Measurements from ENCODE around the gene PIAS1. TPM values are rescaled to one million over a fixed set of nuclear protein-coding genes. Genes with fewer than 3 reads are reported as not detected.

The PIAS1 gene
- total and polyA plus RNA-seq, 3 donors from 2014 or later: 57.2 to 87.6 (median 60.5) TPM

- H3K27ac ChIP-seq: no peak overlapping the region
Observed at GRCh38 chr15:68190048-68190447, 135.9 kb downstream of the PIAS1 start.

DNA sequence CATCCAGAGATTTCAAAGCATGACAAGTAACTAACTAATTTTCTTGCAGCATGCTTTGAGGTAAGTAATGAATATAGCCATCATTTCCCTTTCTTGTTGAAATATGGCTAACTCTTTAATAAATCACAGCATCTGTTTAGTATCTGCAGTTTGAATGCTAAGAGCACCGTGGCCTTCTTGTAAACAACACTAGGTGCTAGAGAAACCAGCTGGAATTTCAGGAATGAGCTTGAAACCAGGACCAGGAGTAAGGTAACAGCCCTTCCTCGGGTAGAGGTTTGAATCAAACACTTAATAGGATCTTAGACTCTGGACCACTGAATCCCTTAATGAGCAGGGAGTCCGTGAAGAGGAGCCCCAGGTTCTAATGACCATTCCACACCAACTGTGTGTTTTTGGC, 137.4 kb downstream of the PIAS1 start:
- TF ChIP-seq, protein P1, sequence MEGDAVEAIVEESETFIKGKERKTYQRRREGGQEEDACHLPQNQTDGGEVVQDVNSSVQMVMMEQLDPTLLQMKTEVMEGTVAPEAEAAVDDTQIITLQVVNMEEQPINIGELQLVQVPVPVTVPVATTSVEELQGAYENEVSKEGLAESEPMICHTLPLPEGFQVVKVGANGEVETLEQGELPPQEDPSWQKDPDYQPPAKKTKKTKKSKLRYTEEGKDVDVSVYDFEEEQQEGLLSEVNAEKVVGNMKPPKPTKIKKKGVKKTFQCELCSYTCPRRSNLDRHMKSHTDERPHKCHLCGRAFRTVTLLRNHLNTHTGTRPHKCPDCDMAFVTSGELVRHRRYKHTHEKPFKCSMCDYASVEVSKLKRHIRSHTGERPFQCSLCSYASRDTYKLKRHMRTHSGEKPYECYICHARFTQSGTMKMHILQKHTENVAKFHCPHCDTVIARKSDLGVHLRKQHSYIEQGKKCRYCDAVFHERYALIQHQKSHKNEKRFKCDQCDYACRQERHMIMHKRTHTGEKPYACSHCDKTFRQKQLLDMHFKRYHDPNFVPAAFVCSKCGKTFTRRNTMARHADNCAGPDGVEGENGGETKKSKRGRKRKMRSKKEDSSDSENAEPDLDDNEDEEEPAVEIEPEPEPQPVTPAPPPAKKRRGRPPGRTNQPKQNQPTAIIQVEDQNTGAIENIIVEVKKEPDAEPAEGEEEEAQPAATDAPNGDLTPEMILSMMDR (IDR thresholded peaks at IDR 0.05): no peak
- no peak for TF ChIP-seq POLR2A (IDR thresholded peaks at IDR 0.05)
- intact Hi-C loops (cut with DNase I; ENCODE audit: low total_unique reads): no loop called here
- H3K9me3 ChIP-seq: no peaks in the 10 kb centered on the region
- no peak for DNase-seq
- no peaks in the 10 kb centered on the region for H3K27me3 ChIP-seq
- H3K27ac ChIP-seq: no peak overlapping the region
- peaks cover 17% of the 10 kb centered on the region for H3K4me1 ChIP-seq
- H3K36me3 ChIP-seq (ENCODE audit: low read depth, missing control alignments): no peaks in the 10 kb centered on the region
- H3K4me3 ChIP-seq: no peak overlapping the region
- 60 to 76% methylated on average over 3 of the region's 3 CpGs for WGBS, 2 donors

More at GRCh38 chr15:68190048-68190447, 135.9 kb downstream of the PIAS1 start:
- Histone ChIP-seq H3K9me3 (no peaks in the 10 kb centered on the region), H3K4me3 (no peak overlapping the region), H3K4me1 (peaks cover 19% of the 10 kb centered on the region), H3K36me3 (ENCODE audit: low read depth, missing control alignments) (no peaks in the 10 kb centered on the region), H3K27me3 (no peaks in the 10 kb centered on the region)
- TF ChIP-seq POLR2A (IDR thresholded peaks at IDR 0.05): no peak
- TF ChIP-seq, protein P1 (IDR thresholded peaks at IDR 0.05): no peak
- intact Hi-C loops (cut with DNase I; ENCODE audit: low total_unique reads): no loop called here
- DNase-seq: no peak
- 84 to 90% methylated on average over 4 of the region's 4 CpGs for WGBS, 2 donors

DNA sequence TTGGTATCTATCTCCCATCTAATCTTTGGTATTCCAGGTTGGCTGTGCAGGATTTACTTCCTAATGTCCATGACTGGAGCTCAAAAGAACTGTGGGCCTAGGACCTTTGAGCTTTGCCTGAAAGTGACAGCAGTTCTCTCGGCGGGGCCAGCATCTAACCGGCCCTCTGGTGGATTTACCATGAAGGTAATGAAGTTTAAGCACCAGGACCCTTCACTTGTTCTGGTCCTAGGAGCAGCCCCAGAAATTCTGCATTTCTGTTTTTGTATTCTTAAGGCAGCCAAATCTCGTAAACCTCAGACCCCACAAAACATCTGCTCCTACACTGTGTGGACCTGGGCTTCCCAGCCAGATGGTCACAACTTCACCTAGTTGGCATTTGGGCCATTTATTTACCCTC, 138.0 kb downstream of the PIAS1 start:
- 92% methylated on average over 4 of the region's 4 CpGs for WGBS, 2 donors
- no peak overlapping the region for H3K27ac ChIP-seq

DNA sequence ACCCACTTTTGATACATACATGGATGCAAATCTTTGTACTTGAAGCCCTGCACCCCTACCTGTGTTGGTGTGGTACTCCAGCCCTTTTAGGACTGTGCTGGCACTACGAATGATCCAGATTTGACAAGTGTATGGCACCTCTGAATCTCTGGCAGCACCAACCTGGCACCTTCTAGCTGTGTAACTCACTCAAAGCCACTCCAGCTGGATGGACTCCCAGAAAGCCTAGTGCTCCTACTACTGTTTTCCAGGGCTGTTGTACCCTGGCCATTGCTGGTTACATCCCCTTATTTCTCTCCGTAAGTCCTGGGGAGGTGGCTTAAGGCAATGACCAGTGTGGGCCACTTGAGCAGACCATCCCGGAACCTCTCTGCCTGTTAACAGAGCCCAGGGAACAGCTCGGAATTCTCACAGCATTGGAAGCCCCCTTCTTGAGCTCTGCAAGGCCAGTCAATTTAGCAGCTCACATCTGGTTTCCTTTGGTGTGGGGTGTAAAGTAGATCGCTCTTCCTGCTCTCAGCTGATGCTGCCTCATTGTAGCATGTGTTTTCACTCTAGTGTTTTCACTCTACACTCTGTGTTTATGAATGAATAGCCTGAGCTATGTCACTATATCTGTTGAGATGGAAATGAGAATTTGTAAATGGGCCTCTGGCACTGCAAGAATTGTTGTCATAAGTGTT, 138.8 kb downstream of the PIAS1 start:
- peaks cover 22% of the 10 kb centered on the region for H3K4me1 ChIP-seq
- intact Hi-C loops (cut with DNase I; ENCODE audit: low total_unique reads): no loop called here
- H3K9me3 ChIP-seq: no peaks in the 10 kb centered on the region
- H3K36me3 ChIP-seq (ENCODE audit: low read depth, missing control alignments): no peaks in the 10 kb centered on the region
- H3K4me3 ChIP-seq: no peak overlapping the region
- no peak overlapping the region for H3K27ac ChIP-seq
- no peaks in the 10 kb centered on the region for H3K27me3 ChIP-seq
- no peak for DNase-seq
- no peak for TF ChIP-seq POLR2A (IDR thresholded peaks at IDR 0.05)
- TF ChIP-seq, protein P1 (IDR thresholded peaks at IDR 0.05): no peak
- 91 to 95% methylated on average over 5 of the region's 5 CpGs for WGBS, 2 donors

More for the DNA sequence above, 138.0 kb downstream of the PIAS1 start:
- Histone ChIP-seq H3K4me3 (no peak overlapping the region), H3K36me3 (ENCODE audit: low read depth, missing control alignments) (no peaks in the 10 kb centered on the region), H3K27me3 (no peaks in the 10 kb centered on the region), H3K9me3 (no peaks in the 10 kb centered on the region), H3K4me1 (peaks cover 20% of the 10 kb centered on the region)
- DNase-seq: no peak
- TF ChIP-seq, protein P1 (IDR thresholded peaks at IDR 0.05): no peak
- no peak for TF ChIP-seq POLR2A (IDR thresholded peaks at IDR 0.05)
- intact Hi-C loops (cut with DNase I; ENCODE audit: low total_unique reads): no loop called here
